CD8-positive, alpha-beta memory T cell (primary cell): ENCODE data around the gene NELFCD. TPM values are rescaled to one million over a fixed set of nuclear protein-coding genes. Genes with fewer than 3 reads are reported as not detected.

Experiments
- CTCF ChIA-PET: fragments of 350-600 bp; sonication (Branson Sonifier 250); formaldehyde crosslinking; loops from one replicate; lab custom pipeline; 2021; ENCODE audit warnings: antibody characterized with exemption; lab: Charles Lee
- POLR2A ChIA-PET: fragments of 350-600 bp; sonication (Branson Sonifier 250); formaldehyde crosslinking; loops from one replicate; lab custom pipeline; 2021; ENCODE audit warnings: antibody characterized with exemption; lab: Charles Lee
- DNase-seq, 5 donors: peaks; one replicate each; pipeline versions ENCODE4 v3.0.0 to v3.0.0-alpha.2; 2020 to 2022; ENCODE audit warnings: mixed read lengths in 1 of 5
- H3K27ac ChIP-seq: one replicate; pipeline ENCODE4 v1.7.0; 2013; ENCODE audit warnings: low read depth, mild to moderate bottlenecking, low read length, moderate library complexity
- H3K27me3 ChIP-seq: 2 replicates; pipeline ENCODE4 v1.7.0; 2013; ENCODE audit warnings: low read length, mild to moderate bottlenecking; ENCODE audit not compliant: insufficient read depth, poor library complexity, severe bottlenecking
- H3K36me3 ChIP-seq: 2 replicates; pipeline ENCODE4 v1.7.0; 2013; ENCODE audit warnings: mild to moderate bottlenecking, low read length, moderate library complexity; ENCODE audit not compliant: insufficient read depth
- H3K4me1 ChIP-seq: 2 replicates; pipeline ENCODE4 v1.7.0; 2013; ENCODE audit warnings: mild to moderate bottlenecking, low read length, moderate library complexity; ENCODE audit not compliant: insufficient read depth
- H3K4me3 ChIP-seq: 2 replicates; pipeline ENCODE4 v1.7.0; 2013; ENCODE audit warnings: mild to moderate bottlenecking, low read length
- H3K9me3 ChIP-seq: 2 replicates; pipeline ENCODE4 v1.7.0; 2013; ENCODE audit warnings: mild to moderate bottlenecking, low read length
- H3K27ac Mint-ChIP-seq, 8 donors: one replicate each; pipeline ENCODE4 v1.8.0; 2020 to 2021; ENCODE audit warnings: mixed read lengths in 8 of 8, mild to moderate bottlenecking in 6 of 8, inconsistent platforms in 3 of 8, moderate library complexity in 3 of 8
- H3K27me3 Mint-ChIP-seq, 2 donors: one replicate each; pipeline ENCODE4 v1.8.0; 2020 to 2021; ENCODE audit warnings: mixed read lengths in 2 of 2, mild to moderate bottlenecking in 1 of 2, moderate library complexity in 1 of 2
- H3K36me3 Mint-ChIP-seq, 3 donors: one replicate each; pipeline ENCODE4 v1.8.0; 2020 to 2021; ENCODE audit warnings: mixed read lengths in 3 of 3, inconsistent platforms in 1 of 3, mild to moderate bottlenecking in 1 of 3
- H3K4me1 Mint-ChIP-seq, 3 donors: one replicate each; pipeline ENCODE4 v1.8.0; 2020 to 2021; ENCODE audit warnings: mixed read lengths in 3 of 3, inconsistent platforms in 1 of 3, mild to moderate bottlenecking in 1 of 3
- H3K4me3 Mint-ChIP-seq, 7 donors: one replicate each; pipeline ENCODE4 v1.8.0; 2020 to 2021; ENCODE audit warnings: mixed read lengths in 7 of 7, mild to moderate bottlenecking in 6 of 7, moderate library complexity in 4 of 7, inconsistent platforms in 2 of 7
- H3K9me3 Mint-ChIP-seq, 5 donors: one replicate each; pipeline ENCODE4 v1.8.0; 2020 to 2022; ENCODE audit warnings: mixed read lengths in 5 of 5, mild to moderate bottlenecking in 3 of 5, moderate library complexity in 2 of 5, inconsistent platforms in 1 of 5
- polyA plus RNA-seq: library from polyadenylated mRNA; unstranded; fragments of 300-500 nt; fragmentation: Illumina TruSeq; gene quantifications from one replicate; pipeline ENCODE4 v1.2.3, GENCODE V29; 2021
- total RNA-seq, 2 experiments: library from RNA; stranded (reverse); gene quantifications; one replicate each; pipeline ENCODE4 v1.2.3, GENCODE V29; 2021

NELFCD gene
- total and polyA plus RNA-seq, 3 experiments from 2014 or later: 78.1 to 108 (median 101) TPM

DNA sequence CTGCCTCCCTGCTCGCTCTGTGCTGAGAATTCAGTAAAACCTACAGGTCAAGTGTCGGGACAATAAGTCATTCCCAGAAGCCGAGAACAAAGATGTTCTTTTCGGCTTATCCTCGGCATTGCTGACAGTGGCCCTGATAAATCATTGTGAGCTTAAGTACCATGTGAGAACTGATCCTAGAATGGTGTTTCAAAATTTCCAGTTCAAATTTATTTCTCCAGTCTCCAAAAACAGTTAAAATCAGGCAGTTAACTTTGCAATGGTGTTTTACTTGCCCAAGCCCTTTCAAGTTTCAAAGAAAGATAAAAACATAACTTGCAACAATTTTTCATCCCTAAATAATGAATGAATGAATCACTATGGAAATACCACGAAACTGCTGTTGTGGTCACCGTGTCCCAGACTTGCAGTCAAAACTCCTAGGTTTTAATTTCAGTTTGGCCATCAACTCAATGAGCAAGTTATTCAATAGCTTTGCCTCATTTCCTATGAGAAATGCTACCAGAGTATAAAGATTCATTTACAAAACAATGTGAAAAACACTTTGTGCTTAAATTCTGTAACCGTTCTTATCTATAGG lies 46.8 kb downstream of the NELFCD start:
- H3K36me3 ChIP-seq: peaks cover 38% of the 10 kb centered on the region
- Mint-ChIP-seq H3K27ac (peak overlapping the region in 5 of 8 donors; percentile 17 to 54 (median 21)), H3K4me1 (peaks cover 60 to 71% (median 71%) of the 10 kb centered on the region in 3 donors), H3K36me3 (peaks cover 0 to 93% (median 19%) of the 10 kb centered on the region in 3 donors), H3K9me3 (no peaks in the 10 kb centered on the region), H3K27me3 (peaks cover 0 to 2% of the 10 kb centered on the region in 2 donors), H3K4me3 (peak overlapping the region in 1 of 7 donors; percentile 44)
- DNase-seq: no peak
- no peaks in the 10 kb centered on the region for H3K9me3 ChIP-seq
- no peak overlapping the region for H3K27ac ChIP-seq
- no peaks in the 10 kb centered on the region for H3K27me3 ChIP-seq
- peaks cover 50% of the 10 kb centered on the region for H3K4me1 ChIP-seq
- POLR2A ChIA-PET: no interaction called here
- CTCF ChIA-PET: no interaction called here
- H3K4me3 ChIP-seq: no peak overlapping the region

DNA sequence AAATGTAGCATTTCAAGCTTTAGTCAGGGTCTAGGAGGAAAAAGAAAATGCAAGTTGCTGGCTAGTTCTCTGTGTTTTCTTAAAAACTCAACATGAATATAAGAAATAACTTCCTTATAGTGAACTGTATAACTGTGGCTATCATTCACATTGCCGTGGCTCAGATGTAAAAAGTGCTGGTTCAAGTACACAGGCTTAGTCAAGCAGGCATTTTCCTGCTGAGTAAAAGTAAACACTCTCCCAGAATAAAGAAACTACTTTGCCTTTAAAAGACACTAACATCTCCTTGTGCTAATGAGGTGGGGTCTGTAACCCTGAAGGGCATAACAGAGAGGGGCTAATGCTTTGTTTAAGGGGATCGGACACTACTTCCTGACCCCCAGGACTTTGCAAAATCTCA lies 47.8 kb downstream of the NELFCD start:
- CTCF ChIA-PET: no interaction called here
- no peaks in the 10 kb centered on the region for H3K9me3 ChIP-seq
- H3K36me3 Mint-ChIP-seq: peaks cover 0 to 85% (median 17%) of the 10 kb centered on the region in 3 donors
- H3K27ac Mint-ChIP-seq: peak overlapping the region in 6 of 8 donors; percentile 40 to 83 (median 64)
- H3K9me3 Mint-ChIP-seq: no peaks in the 10 kb centered on the region
- POLR2A ChIA-PET: no interaction called here
- DNase-seq: no peak
- no peak overlapping the region for H3K27ac ChIP-seq
- no peak overlapping the region for H3K4me3 ChIP-seq
- H3K4me3 Mint-ChIP-seq: peak overlapping the region; percentile 66 to 93 (median 70)
- H3K27me3 Mint-ChIP-seq: peaks cover 0 to 2% of the 10 kb centered on the region in 2 donors
- H3K4me1 ChIP-seq: peaks cover 50% of the 10 kb centered on the region
- H3K36me3 ChIP-seq: peaks cover 38% of the 10 kb centered on the region
- no peaks in the 10 kb centered on the region for H3K27me3 ChIP-seq
- peaks cover 62 to 76% (median 73%) of the 10 kb centered on the region in 3 donors for H3K4me1 Mint-ChIP-seq

DNA sequence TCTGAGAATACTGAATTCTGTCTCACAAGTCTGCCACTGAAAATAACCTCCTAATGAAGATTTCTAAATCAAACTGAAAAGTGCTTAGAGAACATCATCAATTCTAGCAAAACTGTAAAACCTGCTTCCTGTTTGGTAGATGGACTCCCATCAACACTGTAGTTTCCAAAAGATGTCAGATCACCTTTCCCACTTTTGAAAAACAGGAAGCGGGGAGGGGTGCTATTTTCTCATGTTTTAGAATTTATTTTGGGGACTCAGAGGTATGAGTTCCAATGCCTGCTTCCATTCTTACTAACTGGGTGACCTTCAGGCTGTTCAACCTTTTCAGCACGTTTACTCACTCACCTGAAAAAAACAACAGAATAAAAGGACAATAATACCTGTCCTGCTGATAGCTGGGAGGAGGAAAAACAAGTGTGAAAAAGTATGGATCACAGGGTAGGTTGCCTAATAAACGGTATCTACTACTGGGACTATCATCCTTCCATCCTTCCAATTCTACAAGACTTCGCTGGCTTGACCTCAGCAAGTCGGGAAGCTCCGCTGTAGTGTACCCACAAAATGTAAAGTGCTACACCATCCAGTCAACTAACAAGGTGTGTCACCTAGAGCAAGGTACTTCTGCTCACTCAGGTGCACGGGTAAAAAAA lies 50.0 kb downstream of the NELFCD start:
- peaks cover 56 to 66% (median 65%) of the 10 kb centered on the region in 3 donors for H3K4me1 Mint-ChIP-seq
- H3K27me3 ChIP-seq: no peaks in the 10 kb centered on the region
- peak overlapping the region; percentile 29 for H3K4me3 ChIP-seq
- ChIA-PET POLR2A (interaction anchor here (0.6 to 2.8 kb wide), 5 partner anchors 31 to 142 kb away, joined by 3 to 23 read pairs (median 11); no protein-coding TSS in a partner anchor), CTCF (interaction anchor here (1.2 to 5.0 kb wide), 3 partner anchors 11 to 379 kb away, joined by 3 to 24 read pairs (median 7); partner anchors contain the start of genes PRELID3B and STX16)
- H3K4me1 ChIP-seq: peaks cover 50% of the 10 kb centered on the region
- H3K4me3 Mint-ChIP-seq: peak overlapping the region; percentile 91 to 99 (median 95)
- H3K27me3 Mint-ChIP-seq: peaks cover 0 to 2% of the 10 kb centered on the region in 2 donors
- peaks cover 8 to 83% (median 16%) of the 10 kb centered on the region in 3 donors for H3K36me3 Mint-ChIP-seq
- H3K36me3 ChIP-seq: peaks cover 34% of the 10 kb centered on the region
- no peaks in the 10 kb centered on the region for H3K9me3 ChIP-seq
- H3K27ac ChIP-seq: peak overlapping the region; percentile 69
- H3K27ac Mint-ChIP-seq: peak overlapping the region; percentile 50 to 95 (median 93)
- H3K9me3 Mint-ChIP-seq: no peaks in the 10 kb centered on the region
- no peak for DNase-seq

DNA sequence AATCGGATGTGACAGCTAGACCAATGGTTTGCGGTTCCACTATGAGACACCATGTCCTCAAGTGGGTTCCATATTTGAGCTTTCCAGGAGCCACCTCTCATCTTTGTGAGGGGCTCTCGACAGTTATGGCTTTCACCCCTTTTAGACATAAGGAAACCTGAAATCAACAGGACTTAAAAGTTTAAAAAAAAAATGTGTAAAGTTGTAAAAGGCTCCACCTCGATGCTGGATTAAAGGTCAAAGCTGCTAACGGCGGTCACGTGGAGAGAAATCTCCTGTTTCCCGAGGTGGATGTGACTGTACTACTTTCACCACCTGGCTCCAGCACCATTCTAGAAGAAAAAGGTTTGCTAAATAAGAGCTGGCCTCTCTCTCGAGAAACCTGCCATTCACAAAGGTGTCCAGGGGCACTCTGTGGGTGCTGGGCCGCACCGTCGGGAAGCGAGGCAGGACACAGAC lies 50.5 kb downstream of the NELFCD start:
- POLR2A ChIA-PET: interaction anchor here (0.6 to 2.8 kb wide), 10 partner anchors 11 to 381 kb away, joined by 3 to 35 read pairs (median 8); partner anchors contain the start of genes PRELID3B and STX16
- Histone ChIP-seq H3K4me1 (peaks cover 50% of the 10 kb centered on the region), H3K27ac (peak overlapping the region; percentile 69), H3K9me3 (no peaks in the 10 kb centered on the region), H3K27me3 (no peaks in the 10 kb centered on the region), H3K4me3 (peak overlapping the region; percentile 29), H3K36me3 (peaks cover 39% of the 10 kb centered on the region)
- Mint-ChIP-seq H3K27me3 (peaks cover 0 to 2% of the 10 kb centered on the region in 2 donors), H3K4me1 (peaks cover 50 to 60% (median 59%) of the 10 kb centered on the region in 3 donors), H3K4me3 (peak overlapping the region; percentile 91 to 99 (median 95)), H3K9me3 (no peaks in the 10 kb centered on the region), H3K36me3 (peaks cover 8 to 83% (median 16%) of the 10 kb centered on the region in 3 donors), H3K27ac (peak overlapping the region; percentile 80 to 95 (median 94))
- peak in 1 of 5 donors; percentile 20 for DNase-seq
- CTCF ChIA-PET: interaction anchor here (1.0 to 5.0 kb wide), 6 partner anchors 10 to 380 kb away, joined by 3 to 24 read pairs (median 3); partner anchors contain the start of genes PRELID3B and STX16

DNA sequence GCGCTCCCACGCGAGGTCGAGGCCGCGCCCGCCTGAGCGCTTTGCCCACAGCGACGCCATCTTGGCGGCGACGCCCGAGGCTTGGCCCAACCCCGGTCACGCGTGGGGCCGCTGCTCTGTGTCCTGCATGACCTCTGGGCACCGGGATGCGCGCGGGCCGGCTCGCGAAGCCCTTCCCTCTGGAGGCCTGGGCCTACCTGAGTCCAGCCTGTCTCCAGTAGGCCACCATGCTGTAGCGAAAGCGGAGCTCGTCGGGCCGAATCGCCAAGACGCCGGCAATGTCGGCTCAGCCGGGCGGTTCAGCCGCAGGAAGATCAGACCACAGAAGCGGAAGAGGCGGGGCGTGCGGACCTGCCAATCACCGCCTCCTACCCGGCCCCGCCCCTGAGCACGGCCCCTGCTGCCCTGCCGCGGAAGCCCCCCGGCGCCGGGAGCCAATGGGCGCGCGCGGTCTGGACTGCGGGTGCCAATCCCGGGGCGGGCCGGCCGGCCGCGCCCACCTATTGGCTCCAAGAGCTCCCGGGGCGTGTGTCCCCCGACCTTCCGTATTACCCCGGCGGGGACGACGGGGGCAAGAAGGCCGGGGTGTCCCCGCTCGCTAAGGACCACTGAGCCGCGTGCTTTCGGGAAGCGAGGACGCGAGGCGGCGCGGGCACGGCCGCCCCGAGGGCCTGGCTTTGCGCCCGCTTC lies 51.1 kb downstream of the NELFCD start, which contains the start of gene ATP5F1E:
Gene ATP5F1E (minus strand): TSS at position 313 of the 690 bp plus-strand sequence. CDS start 84 bp downstream, at position 229.
- H3K27ac Mint-ChIP-seq: peak within 1 kb of the TSS; percentile 80 to 98 (median 95)
- peaks cover 13 to 83% (median 19%) of the 10 kb centered on the region in 3 donors for H3K36me3 Mint-ChIP-seq
- no peaks in the 10 kb centered on the region for H3K9me3 ChIP-seq
- H3K27ac ChIP-seq: peak within 1 kb of the TSS; percentile 69
- H3K4me3 ChIP-seq: peak within 1 kb of the TSS; percentile 55
- peaks cover 40% of the 10 kb centered on the region for H3K36me3 ChIP-seq
- peaks cover 49 to 60% (median 53%) of the 10 kb centered on the region in 3 donors for H3K4me1 Mint-ChIP-seq
- peaks cover 45% of the 10 kb centered on the region for H3K4me1 ChIP-seq
- H3K9me3 Mint-ChIP-seq: no peaks in the 10 kb centered on the region
- POLR2A ChIA-PET: interaction anchor here (0.5 to 2.8 kb wide), 17 partner anchors 10 to 725 kb away, joined by 3 to 35 read pairs (median 4); partner anchors contain the start of genes PRELID3B and STX16
- no peaks in the 10 kb centered on the region for H3K27me3 ChIP-seq
- peak; percentile 97 to 98 (median 97) for DNase-seq
- peak within 1 kb of the TSS; percentile 91 to 99 (median 95) for H3K4me3 Mint-ChIP-seq
- peaks cover 0 to 2% of the 10 kb centered on the region in 2 donors for H3K27me3 Mint-ChIP-seq
- CTCF ChIA-PET: interaction anchor here (0.6 to 5.0 kb wide), 13 partner anchors 9 to 381 kb away, joined by 3 to 24 read pairs (median 3); partner anchors contain the start of genes PRELID3B and STX16

DNA sequence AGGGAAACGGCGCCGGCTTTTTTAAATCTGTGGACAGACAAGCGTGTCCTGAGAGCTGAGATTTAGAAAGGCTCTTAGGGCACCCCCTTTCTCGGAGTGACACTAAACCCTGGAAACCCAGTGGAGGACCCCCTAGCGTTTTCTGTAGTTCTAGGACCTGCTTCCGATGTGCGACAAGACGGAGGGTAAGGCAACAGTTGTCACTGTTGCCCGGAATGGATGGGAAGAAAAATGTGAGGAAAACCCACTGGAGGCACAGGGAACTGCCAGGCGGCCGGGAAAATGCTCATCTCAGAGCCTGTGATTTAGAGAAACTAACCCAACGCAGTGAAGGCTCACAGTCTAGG lies 51.6 kb downstream of the NELFCD start:
- Mint-ChIP-seq H3K36me3 (peaks cover 14 to 83% (median 17%) of the 10 kb centered on the region in 3 donors), H3K27ac (peak overlapping the region; percentile 80 to 98 (median 94)), H3K4me3 (peak overlapping the region; percentile 86 to 99 (median 95)), H3K9me3 (no peaks in the 10 kb centered on the region), H3K27me3 (peaks cover 0 to 2% of the 10 kb centered on the region in 2 donors), H3K4me1 (peaks cover 47 to 56% (median 48%) of the 10 kb centered on the region in 3 donors)
- ChIA-PET CTCF (interaction anchor here (0.6 to 5.0 kb wide), 12 partner anchors 9 to 381 kb away, joined by 3 to 24 read pairs (median 3); partner anchors contain the start of genes PRELID3B and STX16), POLR2A (interaction anchor here (0.5 to 2.8 kb wide), 15 partner anchors 9 to 726 kb away, joined by 3 to 35 read pairs (median 4); partner anchors contain the start of genes PRELID3B and STX16)
- peak overlapping the region; percentile 60 for H3K27ac ChIP-seq
- no peak for DNase-seq
- H3K27me3 ChIP-seq: no peaks in the 10 kb centered on the region
- no peaks in the 10 kb centered on the region for H3K9me3 ChIP-seq
- H3K4me3 ChIP-seq: peak overlapping the region; percentile 55
- peaks cover 40% of the 10 kb centered on the region for H3K36me3 ChIP-seq
- peaks cover 39% of the 10 kb centered on the region for H3K4me1 ChIP-seq

DNA sequence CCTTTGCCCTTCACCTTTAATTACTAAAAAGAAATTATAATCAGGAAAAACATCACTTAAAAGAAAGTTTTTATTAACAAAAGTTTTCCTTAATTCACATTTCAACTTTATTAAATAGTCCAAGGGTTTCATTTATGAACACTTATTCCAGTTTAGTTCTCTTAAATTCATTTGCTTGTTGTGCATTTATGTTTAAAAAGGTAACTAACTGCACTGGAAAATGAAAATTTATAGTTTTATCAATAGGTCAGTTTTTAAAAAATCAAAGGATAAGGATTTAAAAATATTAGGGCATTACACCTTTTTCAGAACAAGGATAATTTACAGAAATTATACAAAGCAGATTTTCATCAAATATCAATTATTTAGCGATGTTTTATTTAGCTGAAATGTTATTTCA lies 52.0 kb downstream of the NELFCD start:
- ChIA-PET CTCF (interaction anchor here (0.8 to 5.0 kb wide), 6 partner anchors 9 to 189 kb away, joined by 3 to 24 read pairs (median 4); partner anchors contain the start of gene PRELID3B), POLR2A (interaction anchor here (1.1 to 2.8 kb wide), 6 partner anchors 9 to 144 kb away, joined by 4 to 35 read pairs (median 12); partner anchors contain the start of gene PRELID3B)
- H3K36me3 Mint-ChIP-seq: peaks cover 14 to 83% (median 15%) of the 10 kb centered on the region in 3 donors
- Histone ChIP-seq H3K36me3 (peaks cover 40% of the 10 kb centered on the region), H3K27me3 (no peaks in the 10 kb centered on the region), H3K4me1 (peaks cover 35% of the 10 kb centered on the region), H3K27ac (peak overlapping the region; percentile 60), H3K9me3 (no peaks in the 10 kb centered on the region), H3K4me3 (no peak overlapping the region)
- H3K4me3 Mint-ChIP-seq: peak overlapping the region; percentile 86 to 99 (median 95)
- no peaks in the 10 kb centered on the region for H3K9me3 Mint-ChIP-seq
- H3K27me3 Mint-ChIP-seq: peaks cover 0 to 2% of the 10 kb centered on the region in 2 donors
- peak overlapping the region in 6 of 8 donors; percentile 82 to 98 (median 94) for H3K27ac Mint-ChIP-seq
- peaks cover 44 to 52% (median 48%) of the 10 kb centered on the region in 3 donors for H3K4me1 Mint-ChIP-seq
- no peak for DNase-seq
